ENCODE results near the gene CSF1R. TPM values are rescaled to one million over a fixed set of nuclear protein-coding genes. Genes with fewer than 3 reads are reported as not detected.

Gene CSF1R
- total and polyA plus RNA-seq, 2 donors (not counting 3 experiments of a cell fraction or from before 2014, with no cell fraction given), result not detected

- TF ChIP-seq FOS (IDR thresholded peaks at IDR 0.05; ENCODE audit: borderline replicate concordance, insufficient read depth, low read length), result no peak
- TF ChIP-seq MAX (IDR thresholded peaks at IDR 0.05; ENCODE audit: insufficient read depth, insufficient read length), result no peak
- TF ChIP-seq MYC (IDR thresholded peaks at IDR 0.05; ENCODE audit: low read depth, low read length), result no peak
- dilution Hi-C loops (cut with MboI; ENCODE audit: extremely low pct_ligation_motif_present, low sequenced_read_pairs), result no loop called here
- DNase-seq (ENCODE audit: low read depth, low spot score) (no peak), FAIRE-seq (no peak)
- Histone ChIP-seq H3K9me1 (replicated peaks; ENCODE audit: control insufficient read depth, extremely low read depth, insufficient read depth, low read length) (no peaks in the 10 kb centered on the region), H3K27me3 (ENCODE audit: control insufficient read depth in 2 of 2, insufficient read depth in 2 of 2, low read length in 2 of 2) (no peaks in the 10 kb centered on the region), H3K4me2 (ENCODE audit: insufficient read depth, low read length) (no peak overlapping the region), H3K9ac (replicated peaks; ENCODE audit: extremely low read depth, insufficient read depth, low read length) (no peak overlapping the region), H3K79me2 (ENCODE audit: control insufficient read depth, insufficient read depth, low read length) (no peaks in the 10 kb centered on the region), H3K9me3 (replicated peaks; ENCODE audit: control insufficient read depth, insufficient read depth, low read length) (no peaks in the 10 kb centered on the region), H3K27ac (ENCODE audit: insufficient read depth, low read depth, low read length) (no peak overlapping the region), H4K20me1 (replicated peaks; ENCODE audit: control insufficient read depth, extremely low read depth, insufficient read depth, low read length) (no peaks in the 10 kb centered on the region), H3K36me3 (ENCODE audit: control insufficient read depth in 2 of 2, extremely low read depth in 1 of 2, insufficient read depth in 2 of 2, low read length in 2 of 2) (peaks cover 14 to 38% of the 10 kb centered on the region in 2 experiments), H3K4me1 (ENCODE audit: control insufficient read depth, extremely low read depth, insufficient read depth, low read length) (peaks cover 23% of the 10 kb centered on the region), H3K4me3 (replicated peaks in 1 of 3; ENCODE audit: insufficient read depth in 1 of 3, low read depth in 1 of 3, low read length in 3 of 3) (no peak overlapping the region), H2AFZ (ENCODE audit: low read depth, low read length) (no peak overlapping the region)
- ChIA-PET POLR2A (no interaction called here), CTCF (interaction anchor here (0.9 to 3.9 kb wide), 2 partner anchors 8 to 11 kb away, joined by 3 to 11 read pairs; no protein-coding TSS in a partner anchor)
- no TSS peak for BruUV-seq (replicated peaks)
- intact Hi-C loops (cut with micrococcal nuclease), result no loop called here
These were observed 30.9 kb downstream of the CSF1R start for GRCh38 chr5:150055326-150056074.

GRCh38 chr5:150054569-150054968 lies 31.8 kb downstream of the CSF1R start:
- no peak overlapping the region for H3K27ac ChIP-seq (ENCODE audit: insufficient read depth, low read depth, low read length)
- no peak overlapping the region for H3K4me3 ChIP-seq (replicated peaks in 1 of 3; ENCODE audit: insufficient read depth in 1 of 3, low read depth in 1 of 3, low read length in 3 of 3)
- intact Hi-C loops (cut with micrococcal nuclease) (no loop called here), dilution Hi-C loops (cut with MboI; ENCODE audit: extremely low pct_ligation_motif_present, low sequenced_read_pairs) (no loop called here)
- no peaks in the 10 kb centered on the region for H3K9me3 ChIP-seq (replicated peaks; ENCODE audit: control insufficient read depth, insufficient read depth, low read length)
- H3K4me1 ChIP-seq (ENCODE audit: control insufficient read depth, extremely low read depth, insufficient read depth, low read length), result peaks cover 30% of the 10 kb centered on the region
- BruUV-seq (replicated peaks), result no TSS peak
- no peak overlapping the region for H2AFZ ChIP-seq (ENCODE audit: low read depth, low read length)
- H3K79me2 ChIP-seq (ENCODE audit: control insufficient read depth, insufficient read depth, low read length), result no peaks in the 10 kb centered on the region
- DNase-seq (ENCODE audit: low read depth, low spot score), result no peak
- H3K9ac ChIP-seq (replicated peaks; ENCODE audit: extremely low read depth, insufficient read depth, low read length), result no peak overlapping the region
- ChIA-PET POLR2A (no interaction called here), CTCF (interaction anchor here (0.9 to 3.9 kb wide), 2 partner anchors 9 to 12 kb away, joined by 3 to 11 read pairs; no protein-coding TSS in a partner anchor)
- FAIRE-seq, result no peak
- no peaks in the 10 kb centered on the region for H3K27me3 ChIP-seq (ENCODE audit: control insufficient read depth in 2 of 2, insufficient read depth in 2 of 2, low read length in 2 of 2)
- no peak for TF ChIP-seq CTCF (IDR thresholded peaks at IDR 0.05; ENCODE audit: extremely low read depth in 1 of 2, insufficient read depth in 1 of 2, low read depth in 1 of 2, low read length in 2 of 2)
- no peak for TF ChIP-seq FOS (IDR thresholded peaks at IDR 0.05; ENCODE audit: borderline replicate concordance, insufficient read depth, low read length)
- no peak for TF ChIP-seq GATA2 (IDR thresholded peaks at IDR 0.05; ENCODE audit: insufficient read depth, insufficient read length, low read depth, low read length)
- TF ChIP-seq POLR2A (IDR thresholded peaks at IDR 0.05; ENCODE audit: low read depth, low read length), result no peak
- TF ChIP-seq MAX (IDR thresholded peaks at IDR 0.05; ENCODE audit: insufficient read depth, insufficient read length), result no peak
- H3K4me2 ChIP-seq (ENCODE audit: insufficient read depth, low read length), result no peak overlapping the region
- H4K20me1 ChIP-seq (replicated peaks; ENCODE audit: control insufficient read depth, extremely low read depth, insufficient read depth, low read length), result no peaks in the 10 kb centered on the region
- H3K36me3 ChIP-seq (ENCODE audit: control insufficient read depth in 2 of 2, extremely low read depth in 1 of 2, insufficient read depth in 2 of 2, low read length in 2 of 2), result peaks cover 14 to 45% of the 10 kb centered on the region in 2 experiments
- H3K9me1 ChIP-seq (replicated peaks; ENCODE audit: control insufficient read depth, extremely low read depth, insufficient read depth, low read length), result no peaks in the 10 kb centered on the region
